Trophoblast cell (in vitro differentiated cells and primary cell): ENCODE data around the gene RAB11B.
"Not testable (repeated sequence)": the region's sequence is repeated elsewhere in the genome, so short reads cannot be mapped to it uniquely, and the experiment has no call there.

Experiments
- DNase-seq, 2 donors: peaks; one replicate each; pipeline ENCODE4 v3.0.0-alpha.2; 2016
- H2AFZ ChIP-seq: 2 replicates; pipeline ENCODE4 v1.6.1; 2013; ENCODE audit warnings: low read length, moderate library complexity, mild to moderate bottlenecking; ENCODE audit not compliant: insufficient read depth, poor library complexity
- H2AK5ac ChIP-seq: 2 replicates; pipeline ENCODE4 v1.6.1; 2013; ENCODE audit warnings: mild to moderate bottlenecking, low read length
- H2BK120ac ChIP-seq: 2 replicates; pipeline ENCODE4 v1.6.1; 2013; ENCODE audit warnings: low read length, mild to moderate bottlenecking, moderate library complexity; ENCODE audit not compliant: insufficient read depth, poor library complexity
- H2BK12ac ChIP-seq: 2 replicates; pipeline ENCODE4 v1.6.1; 2013; ENCODE audit warnings: mild to moderate bottlenecking, low read length, moderate library complexity
- H2BK5ac ChIP-seq: 2 replicates; pipeline ENCODE4 v1.6.1; 2013; ENCODE audit warnings: low read length, low read depth, moderate library complexity, mild to moderate bottlenecking; ENCODE audit not compliant: poor library complexity
- H3K14ac ChIP-seq: 2 replicates; pipeline ENCODE4 v1.6.1; 2013; ENCODE audit warnings: mild to moderate bottlenecking, low read length
- H3K18ac ChIP-seq: 2 replicates; pipeline ENCODE4 v1.6.1; 2013; ENCODE audit warnings: mild to moderate bottlenecking, low read length
- H3K23ac ChIP-seq: 2 replicates; pipeline ENCODE4 v1.6.1; 2013; ENCODE audit warnings: low read length
- H3K27ac ChIP-seq: 2 replicates; pipeline ENCODE4 v1.5.1; 2013; ENCODE audit warnings: low read depth, mild to moderate bottlenecking, inconsistent platforms, low read length, moderate library complexity
- H3K27me3 ChIP-seq: 2 replicates; pipeline ENCODE4 v1.6.1; 2013; ENCODE audit warnings: inconsistent platforms, mild to moderate bottlenecking, low read length, moderate library complexity; ENCODE audit not compliant: insufficient read depth
- H3K36me3 ChIP-seq, 2 experiments: 1 replicate in 1 of 2; 2 replicates in 1 of 2; pipeline ENCODE4 v1.6.1; 2013; ENCODE audit warnings: low read length in 2 of 2, mild to moderate bottlenecking in 2 of 2, moderate library complexity in 1 of 2; ENCODE audit not compliant: insufficient read depth in 2 of 2, control insufficient read depth in 1 of 2
- H3K4ac ChIP-seq: 2 replicates; pipeline ENCODE4 v1.6.1; 2013; ENCODE audit warnings: low read depth, mild to moderate bottlenecking, low read length, moderate library complexity
- H3K4me1 ChIP-seq, 2 experiments: 1 replicate in 1 of 2; 2 replicates in 1 of 2; pipeline ENCODE4 v1.6.1; 2013; ENCODE audit warnings: low read length in 2 of 2, mild to moderate bottlenecking in 2 of 2, moderate library complexity in 1 of 2; ENCODE audit not compliant: insufficient read depth in 2 of 2, control insufficient read depth in 1 of 2
- H3K4me2 ChIP-seq: 2 replicates; pipeline ENCODE4 v1.6.1; 2013; ENCODE audit warnings: inconsistent platforms, mild to moderate bottlenecking, low read length, moderate library complexity
- H3K4me3 ChIP-seq: 2 replicates; pipeline ENCODE4 v1.5.1; 2013; ENCODE audit warnings: mild to moderate bottlenecking, low read depth, low read length, inconsistent platforms
- H3K79me1 ChIP-seq: one replicate; pipeline ENCODE4 v1.6.1; 2013; ENCODE audit warnings: low read length
- H3K79me2 ChIP-seq: 2 replicates; pipeline ENCODE4 v1.6.1; 2013; ENCODE audit warnings: low read length, mild to moderate bottlenecking; ENCODE audit not compliant: control insufficient read depth, insufficient read depth, poor library complexity
- H3K9ac ChIP-seq: 2 replicates; pipeline ENCODE4 v1.6.1; 2013; ENCODE audit warnings: mild to moderate bottlenecking, low read length
- H3K9me3 ChIP-seq: 2 replicates; pipeline ENCODE4 v1.6.1; 2013; ENCODE audit warnings: low read depth, mild to moderate bottlenecking, control low read depth, inconsistent platforms, low read length; ENCODE audit not compliant: insufficient read depth
- H4K12ac ChIP-seq: 2 replicates; pipeline ENCODE4 v1.6.1; 2013; ENCODE audit warnings: low read depth, mild to moderate bottlenecking, low read length, moderate library complexity
- H4K8ac ChIP-seq: 2 replicates; pipeline ENCODE4 v1.6.1; 2013; ENCODE audit warnings: low read depth, mild to moderate bottlenecking, low read length, moderate library complexity
- H4K91ac ChIP-seq: one replicate; pipeline ENCODE4 v1.6.1; 2013; ENCODE audit warnings: low read depth, mild to moderate bottlenecking, low read length, moderate library complexity
- WGBS: extraction: QIAGEN DNeasy Blood & Tissue Kit; methylation state at CpG from one replicate; pipeline ENCODE4 v1.1.7; 2013; ENCODE audit warnings: missing lambda C conversion rate; ENCODE audit not compliant: insufficient read length, insufficient coverage; ENCODE audit errors: extremely low coverage; 5-methylcytosine and 5-hydroxymethylcytosine counted together

RAB11B gene

GRCh38 chr19:8421484-8422461, 31.6 kb downstream of the RAB11B start:
- H3K27ac ChIP-seq: no peak overlapping the region
- no peak overlapping the region for H3K23ac ChIP-seq
- H3K9me3 ChIP-seq: no peaks in the 10 kb centered on the region
- WGBS: no CpG with 5 or more reads among the region's 28 CpGs
- H3K79me2 ChIP-seq: no peaks in the 10 kb centered on the region
- H2BK120ac ChIP-seq: no peak overlapping the region
- H3K4me3 ChIP-seq: no peak overlapping the region
- H2BK12ac ChIP-seq: peak overlapping the region; percentile 87
- no peak overlapping the region for H4K12ac ChIP-seq
- no peak overlapping the region for H3K18ac ChIP-seq
- peaks cover 28% of the 10 kb centered on the region in 2 experiments for H3K4me1 ChIP-seq
- no peak overlapping the region for H3K14ac ChIP-seq
- no peaks in the 10 kb centered on the region for H3K27me3 ChIP-seq
- H4K91ac ChIP-seq: no peak overlapping the region
- no peak overlapping the region for H3K9ac ChIP-seq
- H3K4me2 ChIP-seq: no peak overlapping the region
- H4K8ac ChIP-seq: no peak overlapping the region
- DNase-seq: no peak
- H2BK5ac ChIP-seq: no peak overlapping the region
- peaks cover 0 to 6% of the 10 kb centered on the region in 2 experiments for H3K36me3 ChIP-seq
- H3K79me1 ChIP-seq: peaks cover 17% of the 10 kb centered on the region
- H3K4ac ChIP-seq: no peak overlapping the region
- H2AK5ac ChIP-seq: peak overlapping the region; percentile 90
- H2AFZ ChIP-seq: no peak overlapping the region

DNA sequence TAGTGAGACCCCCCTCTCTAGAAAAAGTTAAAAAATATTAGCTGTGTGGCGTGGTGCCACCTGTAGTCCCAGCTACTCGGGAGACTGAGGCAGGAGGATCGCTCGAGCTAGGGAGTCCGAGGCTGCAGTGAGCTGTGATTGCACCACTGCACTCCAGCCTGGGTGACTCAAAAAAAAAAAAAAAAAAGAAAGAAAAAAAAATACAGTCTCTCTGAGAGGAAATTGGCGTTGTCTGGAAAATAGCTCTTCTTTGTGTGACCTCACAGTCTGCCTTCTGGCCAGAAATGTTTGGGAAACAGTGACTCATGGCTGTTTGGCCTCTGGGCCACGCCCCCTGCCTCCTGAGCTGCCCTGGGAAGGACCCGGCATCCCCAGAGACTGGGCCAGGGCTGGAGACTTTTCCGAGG, 33.7 kb downstream of the RAB11B start:
- H3K4ac ChIP-seq: no peak overlapping the region
- peak overlapping the region; percentile 7 for H4K12ac ChIP-seq
- H3K36me3 ChIP-seq: peaks cover 0 to 6% of the 10 kb centered on the region in 2 experiments
- H3K4me3 ChIP-seq: no peak overlapping the region
- no peak overlapping the region for H3K9ac ChIP-seq
- no peaks in the 10 kb centered on the region for H3K79me2 ChIP-seq
- H2AFZ ChIP-seq: peak overlapping the region; percentile 52
- no peak overlapping the region for H2AK5ac ChIP-seq
- H2BK120ac ChIP-seq: peak overlapping the region; percentile 88
- peak overlapping the region; percentile 86 for H3K18ac ChIP-seq
- H3K4me2 ChIP-seq: peak overlapping the region; percentile 36
- peak overlapping the region; percentile 84 for H3K14ac ChIP-seq
- peak overlapping the region; percentile 82 for H3K27ac ChIP-seq
- H3K79me1 ChIP-seq: peaks cover 15% of the 10 kb centered on the region
- peak overlapping the region; percentile 91 for H2BK12ac ChIP-seq
- peak; percentile 97 to 99 for DNase-seq
- no peaks in the 10 kb centered on the region for H3K9me3 ChIP-seq
- no peak overlapping the region for H3K23ac ChIP-seq
- no peaks in the 10 kb centered on the region for H3K27me3 ChIP-seq
- H4K91ac ChIP-seq: peak overlapping the region; percentile 70
- H4K8ac ChIP-seq: peak overlapping the region; percentile 69
- peaks cover 19 to 20% of the 10 kb centered on the region in 2 experiments for H3K4me1 ChIP-seq
- peak overlapping the region; percentile 59 for H2BK5ac ChIP-seq
- no CpG with 5 or more reads among the region's 9 CpGs for WGBS

GRCh38 chr19:8425331-8425730, 35.2 kb downstream of the RAB11B start:
- DNase-seq: peak in 1 of 2 donors; percentile 25
- not testable (repeated sequence) for H4K12ac ChIP-seq, H2AK5ac ChIP-seq, H3K18ac ChIP-seq, H4K8ac ChIP-seq, H3K4ac ChIP-seq, H3K27ac ChIP-seq, H3K4me2 ChIP-seq, H3K9me3 ChIP-seq, H3K79me2 ChIP-seq, H4K91ac ChIP-seq, H3K14ac ChIP-seq, H2BK120ac ChIP-seq, H3K9ac ChIP-seq, H2BK5ac ChIP-seq, H3K27me3 ChIP-seq, H2AFZ ChIP-seq, H3K36me3 ChIP-seq, H3K23ac ChIP-seq, H2BK12ac ChIP-seq, H3K4me3 ChIP-seq
- WGBS: no CpG with 5 or more reads among the region's 6 CpGs
- H3K79me1 ChIP-seq: peaks cover 13% of the 10 kb centered on the region
- H3K4me1 ChIP-seq: peaks cover 18% of the 10 kb centered on the region in 2 experiments

GRCh38 chr19:8426283-8426682, 36.1 kb downstream of the RAB11B start:
- Histone ChIP-seq H3K4me2 (no peak overlapping the region), H3K27me3 (no peaks in the 10 kb centered on the region), H3K14ac (no peak overlapping the region), H4K91ac (no peak overlapping the region), H3K4ac (no peak overlapping the region), H3K4me3 (no peak overlapping the region), H3K9ac (no peak overlapping the region), H3K23ac (no peak overlapping the region), H2BK12ac (no peak overlapping the region), H3K9me3 (no peaks in the 10 kb centered on the region), H3K4me1 (peaks cover 18% of the 10 kb centered on the region in 2 experiments), H3K79me2 (no peaks in the 10 kb centered on the region), H3K27ac (no peak overlapping the region), H2AK5ac (peak overlapping the region; percentile 80), H4K8ac (no peak overlapping the region), H2AFZ (no peak overlapping the region), H3K79me1 (peaks cover 13% of the 10 kb centered on the region), H3K18ac (no peak overlapping the region), H4K12ac (no peak overlapping the region), H3K36me3 (peaks cover 0 to 6% of the 10 kb centered on the region in 2 experiments), H2BK120ac (no peak overlapping the region), H2BK5ac (no peak overlapping the region)
- DNase-seq: no peak
- WGBS: no CpG with 5 or more reads among the region's 7 CpGs
